ENCODE data around the gene BAG5.

Gene BAG5

GRCh38 chr14:103546652-103547454 lies 15.6 kb downstream of the BAG5 start:
- DNase-seq (ENCODE audit: low spot score): peak; percentile 77

- no peak for DNase-seq (ENCODE audit: low spot score)
Measured at GRCh38 chr14:103545915-103546651, 16.4 kb downstream of the BAG5 start.

- no peak for DNase-seq (ENCODE audit: low spot score)
Measured at GRCh38 chr14:103545219-103545914, 17.1 kb downstream of the BAG5 start.

GRCh38 chr14:103544388-103545218 lies 17.9 kb downstream of the BAG5 start:
- DNase-seq (ENCODE audit: low spot score): no peak

GRCh38 chr14:103543721-103544387 lies 18.6 kb downstream of the BAG5 start:
- DNase-seq (ENCODE audit: low spot score): no peak

- DNase-seq (ENCODE audit: low spot score): no peak
Measured at GRCh38 chr14:103543140-103543539, 19.3 kb downstream of the BAG5 start.

- no peak for DNase-seq (ENCODE audit: low spot score)
Measured at GRCh38 chr14:103542605-103543088, 19.8 kb downstream of the BAG5 start.

GRCh38 chr14:103541709-103542604 lies 20.5 kb downstream of the BAG5 start:
- DNase-seq (ENCODE audit: low spot score): no peak

GRCh38 chr14:103540821-103541708 lies 21.4 kb downstream of the BAG5 start:
- no peak for DNase-seq (ENCODE audit: low spot score)

- DNase-seq (ENCODE audit: low spot score): no peak
Measured at GRCh38 chr14:103539056-103539825, 23.2 kb downstream of the BAG5 start.

GRCh38 chr14:103538291-103539055 lies 24.0 kb downstream of the BAG5 start:
- no peak for DNase-seq (ENCODE audit: low spot score)

GRCh38 chr14:103537175-103537990 lies 25.1 kb downstream of the BAG5 start:
- no peak for DNase-seq (ENCODE audit: low spot score)

GRCh38 chr14:103536693-103537092 lies 25.8 kb downstream of the BAG5 start:
- no peak for DNase-seq (ENCODE audit: low spot score)

GRCh38 chr14:103535891-103536565 lies 26.4 kb downstream of the BAG5 start:
- DNase-seq (ENCODE audit: low spot score): no peak

- DNase-seq (ENCODE audit: low spot score): no peak
Measured at GRCh38 chr14:103535081-103535890, 27.2 kb downstream of the BAG5 start.
